HepG2 (cell line): ENCODE results near the gene ADSS2. TPM values are rescaled to one million over a fixed set of nuclear protein-coding genes. Genes with fewer than 3 reads are reported as not detected.

ENCODE experiments used
- ATAC-seq: fragments of 200-7000 bp; cut with Tn5 transposase; 3 replicates; pipeline ENCODE4 v1.9.1; 2020; ENCODE audit warnings: mild to moderate bottlenecking, moderate library complexity
- BruUV-seq: library from RNA; stranded (reverse); fragments of 400-500 nt; replicated peaks from 2 replicates; lab custom pipeline; 2021; lab: Mats Ljungman, UMichigan
- CTCF ChIA-PET: fragments of 300-600 bp; formaldehyde crosslinking; extraction: SDS; loops from one replicate; lab custom pipeline; 2021; ENCODE audit warnings: low total read pairs, inconsistent platforms, low intra/inter-chr PET ratio; lab: Yijun Ruan, JAX
- POLR2A ChIA-PET: fragments of 350-600 bp; sonication (Branson Sonifier 250); formaldehyde crosslinking; loops from one replicate; lab custom pipeline; 2020; ENCODE audit warnings: antibody characterized with exemption, inconsistent platforms; lab: Yijun Ruan, JAX
- DNase-seq: peaks from one replicate; pipeline ENCODE4 v3.0.0-alpha.2; 2015; ENCODE audit warnings: low spot score
- FAIRE-seq: peaks from 3 replicates; lab custom pipeline; 2011; peaks lifted over from hg19 to GRCh38; lab: Jason Lieb, UNC
- H2AFZ ChIP-seq: one replicate; pipeline ENCODE4 v1.6.1; 2011; ENCODE audit warnings: low read length, inconsistent platforms
- H3K27ac ChIP-seq: fragments of 300-600 bp; 3 replicates; pipeline ENCODE4 v1.8.0; 2011; ENCODE audit warnings: mixed run types, mild to moderate bottlenecking, mixed read lengths, low read length, inconsistent platforms; ENCODE audit not compliant: insufficient read depth; ENCODE audit errors: extremely low read length
- H3K27me3 ChIP-seq, 2 experiments: fragments of 200-600 bp in 1 of 2; 2 replicates in 1 of 2; 3 replicates in 1 of 2; pipeline versions ENCODE4 v1.6.0 to v1.8.0; 2011; ENCODE audit warnings: low read length in 2 of 2, mild to moderate bottlenecking in 2 of 2, moderate library complexity in 2 of 2, inconsistent platforms in 1 of 2; ENCODE audit not compliant: insufficient read depth in 2 of 2, control insufficient read depth in 1 of 2
- H3K36me3 ChIP-seq, 2 experiments: fragments of 200-600 bp in 1 of 2; replicated peaks in 1 of 2; 2 replicates in 1 of 2; 3 replicates in 1 of 2; pipeline versions ENCODE4 v1.5.1 to v1.8.0; 2011; ENCODE audit warnings: low read length in 2 of 2, inconsistent platforms in 1 of 2; ENCODE audit not compliant: insufficient read depth in 2 of 2, control insufficient read depth in 1 of 2
- H3K4me1 ChIP-seq: 2 replicates; pipeline ENCODE4 v1.5.1; 2012; ENCODE audit warnings: low read length, inconsistent platforms; ENCODE audit not compliant: insufficient read depth
- H3K4me2 ChIP-seq: 2 replicates; pipeline ENCODE4 v1.6.0; 2011; ENCODE audit warnings: low read depth, low read length, inconsistent platforms
- H3K4me3 ChIP-seq, 3 experiments: fragments of 200-600 bp in 1 of 3; sonication (generic), shearing (Covaris generic) in 1 of 3; replicated peaks in 1 of 3; 2 replicates each; pipeline ENCODE4 v1.5.1; 2011 to 2016; ENCODE audit warnings: low read length in 3 of 3, inconsistent platforms in 2 of 3, low read depth in 2 of 3, mild to moderate bottlenecking in 2 of 3, control low read depth in 1 of 3, mixed read lengths in 1 of 3; ENCODE audit not compliant: insufficient read depth in 1 of 3
- H3K79me2 ChIP-seq: one replicate; pipeline ENCODE4 v1.6.1; 2011; ENCODE audit warnings: low read length, inconsistent platforms; ENCODE audit not compliant: insufficient read depth
- H3K9ac ChIP-seq: 2 replicates; pipeline ENCODE4 v1.6.0; 2011; ENCODE audit warnings: mild to moderate bottlenecking, low read depth, low read length, inconsistent platforms; ENCODE audit not compliant: insufficient read depth
- H3K9me3 ChIP-seq: 2 replicates; pipeline ENCODE4 v1.5.1; 2012; ENCODE audit warnings: mild to moderate bottlenecking, low read length
- H4K20me1 ChIP-seq: 2 replicates; pipeline ENCODE4 v1.6.0; 2011; ENCODE audit warnings: inconsistent platforms, mild to moderate bottlenecking, low read length, moderate library complexity; ENCODE audit not compliant: insufficient read depth
- GPBP1L1 ChIP-seq: sonication (generic); formaldehyde crosslinking; IDR thresholded peaks from 2 replicates; pipeline ENCODE4 v1.5.0; 2020; ENCODE audit warnings: mild to moderate bottlenecking, missing genetic modification reagents
- HMG20B ChIP-seq: conservative IDR thresholded peaks from 2 replicates; pipeline ENCODE4 v1.6.1; 2016; ENCODE audit warnings: missing genetic modification reagents, missing compliant biosample characterization
- ISL2 ChIP-seq: sonication (generic); formaldehyde crosslinking; IDR thresholded peaks from 2 replicates; pipeline ENCODE4 v1.5.0; 2020; ENCODE audit warnings: missing genetic modification reagents
- KAT2B ChIP-seq: fragments of 150-350 bp; IDR thresholded peaks from 2 replicates; pipeline ENCODE4 v1.6.1; 2014; ENCODE audit warnings: low read depth, low read length, borderline replicate concordance
- LBX2 ChIP-seq: sonication (generic); formaldehyde crosslinking; IDR thresholded peaks from 2 replicates; pipeline ENCODE4 v1.5.0; 2020; ENCODE audit warnings: missing genetic modification reagents, mild to moderate bottlenecking, borderline replicate concordance
- NFIB ChIP-seq: sonication (generic); formaldehyde crosslinking; IDR thresholded peaks from 2 replicates; pipeline ENCODE4 v1.9.0; 2021; ENCODE audit warnings: missing genetic modification reagents, mild to moderate bottlenecking, borderline replicate concordance
- SIX4 ChIP-seq: sonication (generic); formaldehyde crosslinking; IDR thresholded peaks from 2 replicates; pipeline ENCODE4 v1.4.0; 2020; ENCODE audit warnings: missing genetic modification reagents
- SOX5 ChIP-seq: IDR thresholded peaks from 2 replicates; pipeline ENCODE4 v1.6.1; 2016; ENCODE audit warnings: borderline replicate concordance
- ZFP36L2 ChIP-seq: sonication (generic); formaldehyde crosslinking; IDR thresholded peaks from 2 replicates; pipeline ENCODE4 v1.4.0; 2020; ENCODE audit warnings: missing genetic modification reagents
- ZFP90 ChIP-seq: sonication (generic); formaldehyde crosslinking; IDR thresholded peaks from 2 replicates; pipeline ENCODE4 v1.8.0; 2022; ENCODE audit warnings: missing genetic modification reagents, mild to moderate bottlenecking, inconsistent platforms, borderline replicate concordance
- ZNF263 ChIP-seq: sonication (generic); formaldehyde crosslinking; IDR thresholded peaks from 2 replicates; pipeline ENCODE4 v1.4.0; 2020; ENCODE audit warnings: missing genetic modification reagents
- ZNF34 ChIP-seq: sonication (generic); formaldehyde crosslinking; IDR thresholded peaks from 2 replicates; pipeline ENCODE4 v1.4.0; 2020; ENCODE audit warnings: mild to moderate bottlenecking, missing genetic modification reagents, borderline replicate concordance
- ZNF766 ChIP-seq: sonication (generic); formaldehyde crosslinking; IDR thresholded peaks from 2 replicates; pipeline ENCODE4 v1.5.0; 2020; ENCODE audit warnings: missing genetic modification reagents, borderline replicate concordance
- ZNF768 ChIP-seq: sonication (generic); formaldehyde crosslinking; IDR thresholded peaks from 2 replicates; pipeline ENCODE4 v1.4.0; 2020; ENCODE audit warnings: missing genetic modification reagents
- ZNF777 ChIP-seq: sonication (generic); formaldehyde crosslinking; IDR thresholded peaks from 2 replicates; pipeline ENCODE4 v1.4.0; 2020; ENCODE audit warnings: missing genetic modification reagents
- WGBS: methylation state at CpG from one replicate; pipeline ENCODE4 v1.1.6; 2017; ENCODE audit warnings: low lambda C conversion rate; 5-methylcytosine and 5-hydroxymethylcytosine counted together
- in situ Hi-C: cut with HindIII; loops from 2 replicates; pipeline ENCODE4 v1.10.0; 2017; ENCODE audit warnings: low pct_unique_long_range_greater_than_20kb; ENCODE audit not compliant: extremely low pct_ligation_motif_present
- intact Hi-C: fragments of 100-400 bp; cut with micrococcal nuclease; formaldehyde crosslinking; loops from one replicate; pipeline ENCODE4 v1.10.0; 2022; ENCODE audit not compliant: unreplicated experiment
- polyA plus RNA-seq, 8 experiments: library from polyadenylated mRNA; depleted of rRNA in 3 of 8; stranded (reverse) in 7 of 8; unstranded in 1 of 8; fragments of >200 nt; fragmentation: Illumina TruSeq in 4 of 8; extraction: Trizol in 4 of 8; gene quantifications; 2 replicates each; pipeline versions ENCODE4 v1.2.1 to v1.2.3, GENCODE V29; 2011 to 2016; ENCODE audit warnings: low read depth in 4 of 8, missing spikeins in 1 of 8, mixed read lengths in 1 of 8; ENCODE audit not compliant: insufficient read depth in 1 of 8
- total RNA-seq, 5 experiments: library from RNA; depleted of rRNA; stranded (reverse); fragments of >200 nt; fragmentation: Illumina TruSeq; extraction: Trizol; gene quantifications; 2 replicates each; pipeline ENCODE4 v1.2.3, GENCODE V29; 2016; ENCODE audit warnings: low read depth in 1 of 5

Gene ADSS2
- total and polyA plus RNA-seq, 2 of the 13 experiments (the other 11 are each of a cell fraction or from before 2014, with no cell fraction given) = 15.1 to 43.4 TPM

- no TSS peak for BruUV-seq
- H4K20me1 ChIP-seq = no peaks in the 10 kb centered on the region
- intact Hi-C loops (loop anchor here (10.0 kb wide), 3 partner anchors 134 to 404 kb away; partner anchors contain the start of genes COX20 and ZBTB18), in situ Hi-C loops (loop anchor here (10.0 kb wide), 1 partner anchor 196 kb away; the partner anchor contains the start of gene DESI2)
- no peak for FAIRE-seq
- H3K9me3 ChIP-seq = no peaks in the 10 kb centered on the region; the same call in 1 of the 2 replicates
- no peak for ATAC-seq
- no peak for DNase-seq
- no peaks in the 10 kb centered on the region for H3K27me3 ChIP-seq
- H3K4me1 ChIP-seq = no peaks in the 10 kb centered on the region
- TF ChIP-seq ZNF768 (CRISPR knock-in tag) = no peak
- no peak for TF ChIP-seq ZNF777 (CRISPR knock-in tag)
- TF ChIP-seq KAT2B = no peak
- no peak for TF ChIP-seq HMG20B (CRISPR knock-in tag)
- TF ChIP-seq ZNF34 (CRISPR knock-in tag) = no peak
- TF ChIP-seq ZFP36L2 (CRISPR knock-in tag) = no peak
- H3K27ac ChIP-seq = no peak overlapping the region
- no peak overlapping the region for H3K4me3 ChIP-seq
- ChIA-PET CTCF (no interaction called here), POLR2A (no interaction called here)
- no peaks in the 10 kb centered on the region for H3K36me3 ChIP-seq
- H3K4me2 ChIP-seq = no peak overlapping the region
- H2AFZ ChIP-seq = no peak overlapping the region
- no peaks in the 10 kb centered on the region for H3K79me2 ChIP-seq
- H3K9ac ChIP-seq = no peak overlapping the region
- WGBS = 95% methylated on average over 4 of the region's 4 CpGs
Measured at GRCh38 chr1:244458781-244459180, 7.1 kb upstream of the ADSS2 start.

- no TSS peak for BruUV-seq
- H3K27ac ChIP-seq = no peak overlapping the region
- no peak for FAIRE-seq
- no peaks in the 10 kb centered on the region for H3K36me3 ChIP-seq
- 79% methylated on average over 1 of the region's 1 CpG for WGBS
- ChIA-PET CTCF (no interaction called here), POLR2A (no interaction called here)
- TF ChIP-seq ZNF263 = no peak
- no peak for TF ChIP-seq NFIB (CRISPR knock-in tag)
- TF ChIP-seq GPBP1L1 (CRISPR knock-in tag) = no peak
- no peak for TF ChIP-seq ISL2
- TF ChIP-seq ZNF766 (CRISPR knock-in tag) = no peak
- no peak for TF ChIP-seq LBX2 (CRISPR knock-in tag)
- no peak for TF ChIP-seq SIX4 (CRISPR knock-in tag)
- TF ChIP-seq SOX5 (CRISPR knock-in tag) = no peak
- TF ChIP-seq ZFP90 = no peak
- no peak overlapping the region for H3K4me3 ChIP-seq
- H2AFZ ChIP-seq = no peak overlapping the region
- DNase-seq = no peak
- ATAC-seq = no peak
- H3K79me2 ChIP-seq = no peaks in the 10 kb centered on the region
- H4K20me1 ChIP-seq = no peaks in the 10 kb centered on the region
- H3K27me3 ChIP-seq = no peaks in the 10 kb centered on the region; a peak in 1 of 5 replicates
- in situ Hi-C loops = loop anchor here (10.0 kb wide), 1 partner anchor 198 kb away; the partner anchor contains the start of gene DESI2
- intact Hi-C loops = loop anchor here (10.0 kb wide), 3 partner anchors 132 to 402 kb away; partner anchors contain the start of genes COX20 and ZBTB18
- no peak overlapping the region for H3K4me2 ChIP-seq
- H3K9ac ChIP-seq = no peak overlapping the region
- H3K9me3 ChIP-seq = no peaks in the 10 kb centered on the region; the same call in 1 of the 2 replicates
- peaks cover 8% of the 10 kb centered on the region for H3K4me1 ChIP-seq
Measured at GRCh38 chr1:244456586-244456985, 4.9 kb upstream of the ADSS2 start.
